B cell (primary cell): Measurements from ENCODE around the gene PCBP3.
"Not testable (repeated sequence)": the region's sequence is repeated elsewhere in the genome, so short reads cannot be mapped to it uniquely, and the experiment has no call there.

ENCODE experiments used
- CTCF ChIP-seq: fragments of 200-600 bp; IDR thresholded peaks from one replicate; pipeline ENCODE4 v1.8.0; 2022; ENCODE audit warnings: antibody characterized with exemption, mild to moderate bottlenecking
- EZH2 ChIP-seq: IDR thresholded peaks from 2 replicates; pipeline ENCODE4 v1.6.1; 2012; ENCODE audit warnings: borderline replicate concordance, low read depth, mild to moderate bottlenecking, moderate library complexity, low read length; ENCODE audit not compliant: insufficient read depth, poor library complexity, severe bottlenecking

- not testable (repeated sequence) for TF ChIP-seq CTCF, EZH2
These were observed 34.6 kb upstream of the PCBP3 start for GRCh38 chr21:45608747-45609470.
